OCI-LY7 (cell line): ENCODE results near the gene LYPLA2. TPM values are rescaled to one million over a fixed set of nuclear protein-coding genes. Genes with fewer than 3 reads are reported as not detected.
"Not testable (repeated sequence)": the region's sequence is repeated elsewhere in the genome, so short reads cannot be mapped to it uniquely, and the experiment has no call there.

ENCODE experiments used
- BruUV-seq: library from RNA; stranded (reverse); fragments of 400-500 nt; replicated peaks from 2 replicates; lab custom pipeline; 2021; lab: Mats Ljungman, UMichigan
- CTCF ChIA-PET: fragments of 300-600 bp; sonication (Branson Sonifier 250); formaldehyde crosslinking; loops from one replicate; lab custom pipeline; 2022; ENCODE audit warnings: antibody characterized with exemption; ENCODE audit not compliant: unreplicated experiment; lab: Charles Lee
- POLR2A ChIA-PET: fragments of 300-600 bp; sonication (Branson Sonifier 250); formaldehyde crosslinking; loops from one replicate; lab custom pipeline; 2022; ENCODE audit warnings: antibody characterized with exemption; lab: Charles Lee
- DNase-seq: peaks from one replicate; pipeline ENCODE4 v3.0.0-alpha.2; 2015; ENCODE audit warnings: low spot score
- H2AFZ ChIP-seq: fragments of 200-600 bp; sonication (generic), shearing (Covaris generic); 2 replicates; pipeline ENCODE4 v1.6.1; 2014; ENCODE audit warnings: mild to moderate bottlenecking, antibody characterized with exemption, low read length, moderate library complexity
- H3K27ac ChIP-seq: fragments of 200-600 bp; sonication (generic); 2 replicates; pipeline ENCODE4 v1.5.1; 2014; ENCODE audit warnings: mixed run types, low read depth, mild to moderate bottlenecking, moderate library complexity, low read length, inconsistent platforms; ENCODE audit not compliant: poor library complexity, severe bottlenecking
- H3K36me3 ChIP-seq: fragments of 200-600 bp; sonication (generic); 2 replicates; pipeline ENCODE4 v1.6.1; 2014; ENCODE audit warnings: mild to moderate bottlenecking, antibody characterized with exemption, low read length, moderate library complexity, mixed read lengths; ENCODE audit not compliant: insufficient read depth
- H3K4me1 ChIP-seq: fragments of 200-600 bp; sonication (generic); 2 replicates; pipeline ENCODE4 v1.5.1; 2014; ENCODE audit warnings: mild to moderate bottlenecking, low read length; ENCODE audit not compliant: insufficient read depth, poor library complexity, severe bottlenecking
- H3K4me2 ChIP-seq: fragments of 200-600 bp; sonication (generic); 2 replicates; pipeline ENCODE4 v1.6.1; 2014; ENCODE audit warnings: mild to moderate bottlenecking, low read length
- H3K4me3 ChIP-seq: fragments of 200-600 bp; sonication (generic); 2 replicates; pipeline ENCODE4 v1.5.1; 2014; ENCODE audit warnings: mild to moderate bottlenecking, low read depth, low read length; ENCODE audit not compliant: poor library complexity, severe bottlenecking
- H3K79me2 ChIP-seq: fragments of 200-600 bp; sonication (generic); 2 replicates; pipeline ENCODE4 v1.6.1; 2016; ENCODE audit warnings: low read depth, mild to moderate bottlenecking, low read length, moderate library complexity, mixed read lengths; ENCODE audit not compliant: insufficient read depth
- H3K9me2 ChIP-seq: fragments of 200-600 bp; sonication (generic); 2 replicates; pipeline ENCODE4 v1.6.1; 2016; ENCODE audit warnings: mild to moderate bottlenecking, low read length, mixed read lengths; ENCODE audit not compliant: insufficient read depth
- H3K9me3 ChIP-seq: fragments of 200-600 bp; sonication (generic); 2 replicates; pipeline ENCODE4 v1.6.1; 2014; ENCODE audit warnings: mild to moderate bottlenecking, mixed run types, low read length, mixed read lengths
- H4K20me1 ChIP-seq: fragments of 200-600 bp; sonication (generic); 2 replicates; pipeline ENCODE4 v1.6.1; 2014; ENCODE audit warnings: mild to moderate bottlenecking, antibody characterized with exemption, low read length, moderate library complexity, mixed read lengths; ENCODE audit not compliant: insufficient read depth
- EZH2phosphoT487 ChIP-seq: fragments of 200-600 bp; sonication (generic); IDR thresholded peaks from 2 replicates; pipeline ENCODE4 v1.6.1; 2018; ENCODE audit warnings: low read depth, borderline replicate concordance, mild to moderate bottlenecking, mixed run types, antibody characterized with exemption, low read length, moderate library complexity, mixed read lengths
- intact Hi-C: fragments of 100-400 bp; cut with micrococcal nuclease; formaldehyde crosslinking; loops from one replicate; pipeline ENCODE4 v1.10.0; 2022; ENCODE audit not compliant: unreplicated experiment
- total RNA-seq, 2 experiments: library from RNA; depleted of rRNA in 1 of 2; stranded (reverse); fragments of >200 nt in 1 of 2; shearing (Covaris generic) in 1 of 2; gene quantifications; 2 replicates each; pipeline ENCODE4 v1.2.3, GENCODE V29; 2014 to 2022
- TF ChIP-seq, protein P1 (sequence below): fragments of 200-600 bp; sonication (generic); conservative IDR thresholded peaks from 2 replicates; pipeline ENCODE4 v1.5.1; 2014; ENCODE audit warnings: mild to moderate bottlenecking, antibody characterized with exemption, low read length, moderate library complexity, mixed read lengths

The LYPLA2 gene
- total RNA-seq, 2 experiments from 2014 or later, result 68.3 to 91.2 TPM

DNA sequence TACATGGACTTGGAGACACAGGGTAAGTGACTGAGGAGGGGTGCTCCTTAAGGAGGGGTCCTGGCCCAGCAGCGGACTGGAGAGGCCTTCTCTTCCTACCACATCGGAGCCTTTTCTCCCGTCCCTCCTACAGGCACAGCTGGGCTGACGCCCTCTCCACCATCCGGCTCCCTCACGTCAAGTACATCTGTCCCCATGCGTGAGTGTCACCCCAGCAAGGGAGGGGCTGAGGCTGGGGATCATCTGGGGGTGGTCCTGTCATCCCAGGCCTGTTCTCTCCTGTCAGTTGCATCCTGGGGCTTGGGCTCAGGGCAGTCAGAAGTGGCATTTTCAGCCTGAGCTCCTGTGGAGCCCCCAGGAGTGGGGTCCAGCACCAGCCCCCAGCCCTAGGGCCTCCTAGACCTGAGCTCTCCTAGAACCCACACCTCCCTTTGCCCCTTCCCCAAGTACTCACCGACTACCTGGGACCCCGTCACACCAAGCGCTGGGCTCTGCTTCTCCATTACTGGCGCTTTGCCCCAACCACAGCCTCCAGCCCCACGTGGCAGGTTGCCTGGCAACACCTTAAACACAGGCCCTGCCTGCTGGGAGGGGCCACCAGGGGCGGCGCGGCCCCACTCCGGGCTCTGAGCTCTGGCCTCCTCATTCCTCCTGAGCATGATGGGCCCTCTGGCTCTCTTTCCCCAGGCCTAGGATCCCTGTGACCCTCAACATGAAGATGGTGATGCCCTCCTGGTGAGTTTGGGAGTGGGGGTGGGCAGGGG is 2.3 kb downstream of the LYPLA2 start:
- Histone ChIP-seq H3K9me2 (no peaks in the 10 kb centered on the region), H3K9me3 (no peaks in the 10 kb centered on the region), H3K4me1 (peaks cover 14% of the 10 kb centered on the region), H2AFZ (no peak overlapping the region), H4K20me1 (no peaks in the 10 kb centered on the region), H3K27ac (no peak overlapping the region), H3K79me2 (peaks cover 18% of the 10 kb centered on the region; the same call in 1 of the 2 replicates), H3K36me3 (peaks cover 49% of the 10 kb centered on the region), H3K4me3 (no peak overlapping the region), H3K4me2 (no peak overlapping the region; the same call in 1 of the 2 replicates)
- no peak for TF ChIP-seq EZH2phosphoT487
- TF ChIP-seq, protein P1, sequence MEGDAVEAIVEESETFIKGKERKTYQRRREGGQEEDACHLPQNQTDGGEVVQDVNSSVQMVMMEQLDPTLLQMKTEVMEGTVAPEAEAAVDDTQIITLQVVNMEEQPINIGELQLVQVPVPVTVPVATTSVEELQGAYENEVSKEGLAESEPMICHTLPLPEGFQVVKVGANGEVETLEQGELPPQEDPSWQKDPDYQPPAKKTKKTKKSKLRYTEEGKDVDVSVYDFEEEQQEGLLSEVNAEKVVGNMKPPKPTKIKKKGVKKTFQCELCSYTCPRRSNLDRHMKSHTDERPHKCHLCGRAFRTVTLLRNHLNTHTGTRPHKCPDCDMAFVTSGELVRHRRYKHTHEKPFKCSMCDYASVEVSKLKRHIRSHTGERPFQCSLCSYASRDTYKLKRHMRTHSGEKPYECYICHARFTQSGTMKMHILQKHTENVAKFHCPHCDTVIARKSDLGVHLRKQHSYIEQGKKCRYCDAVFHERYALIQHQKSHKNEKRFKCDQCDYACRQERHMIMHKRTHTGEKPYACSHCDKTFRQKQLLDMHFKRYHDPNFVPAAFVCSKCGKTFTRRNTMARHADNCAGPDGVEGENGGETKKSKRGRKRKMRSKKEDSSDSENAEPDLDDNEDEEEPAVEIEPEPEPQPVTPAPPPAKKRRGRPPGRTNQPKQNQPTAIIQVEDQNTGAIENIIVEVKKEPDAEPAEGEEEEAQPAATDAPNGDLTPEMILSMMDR, result no peak
- intact Hi-C loops, result no loop called here
- no TSS peak for BruUV-seq
- DNase-seq, result no peak
- POLR2A ChIA-PET, result interaction anchor here (0.8 kb wide), 1 partner anchor 22 kb away, joined by 3 read pairs; no protein-coding TSS in a partner anchor
- CTCF ChIA-PET, result no interaction called here

DNA sequence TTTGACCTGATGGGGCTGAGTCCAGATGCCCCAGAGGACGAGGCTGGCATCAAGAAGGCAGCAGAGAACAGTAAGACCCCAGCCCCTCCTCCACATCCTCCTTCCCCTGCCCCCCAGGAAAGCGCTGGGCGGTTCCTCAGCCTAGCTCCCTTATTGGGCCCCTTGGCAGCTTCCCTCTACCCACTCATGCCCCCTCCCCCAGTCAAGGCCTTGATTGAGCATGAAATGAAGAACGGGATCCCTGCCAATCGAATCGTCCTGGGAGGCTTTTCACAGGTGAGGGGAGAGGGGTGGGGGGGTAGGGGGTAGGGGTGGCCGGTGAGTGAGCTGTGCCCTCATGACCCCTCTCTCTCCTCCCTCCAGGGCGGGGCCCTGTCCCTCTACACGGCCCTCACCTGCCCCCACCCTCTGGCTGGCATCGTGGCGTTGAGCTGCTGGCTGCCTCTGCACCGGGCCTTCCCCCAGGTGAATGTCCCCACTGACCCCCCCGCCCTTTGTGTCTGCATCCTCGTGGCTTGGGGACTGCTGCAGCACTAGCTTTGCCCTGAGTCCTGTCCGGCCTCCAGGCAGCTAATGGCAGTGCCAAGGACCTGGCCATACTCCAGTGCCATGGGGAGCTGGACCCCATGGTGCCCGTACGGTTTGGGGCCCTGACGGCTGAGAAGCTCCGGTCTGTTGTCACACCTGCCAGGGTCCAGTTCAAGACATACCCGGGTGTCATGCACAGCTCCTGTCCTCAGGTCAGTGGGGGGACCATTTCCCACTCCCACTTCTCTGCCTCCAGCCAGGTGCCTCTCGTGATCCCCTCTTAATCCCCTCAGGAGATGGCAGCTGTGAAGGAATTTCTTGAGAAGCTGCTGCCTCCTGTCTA is 3.2 kb downstream of the LYPLA2 start:
- Histone ChIP-seq H2AFZ (no peak overlapping the region), H4K20me1 (no peaks in the 10 kb centered on the region), H3K79me2 (peaks cover 18% of the 10 kb centered on the region; the same call in 1 of the 2 replicates), H3K9me3 (no peaks in the 10 kb centered on the region), H3K36me3 (peaks cover 47% of the 10 kb centered on the region), H3K27ac (no peak overlapping the region), H3K4me3 (no peak overlapping the region), H3K4me2 (no peak overlapping the region), H3K9me2 (no peaks in the 10 kb centered on the region), H3K4me1 (peaks cover 16% of the 10 kb centered on the region)
- DNase-seq, result no peak
- ChIA-PET POLR2A (interaction anchor here (0.5 to 0.8 kb wide), 2 partner anchors 23 to 644 kb away, joined by 3 to 5 read pairs; no protein-coding TSS in a partner anchor), CTCF (no interaction called here)
- intact Hi-C loops, result no loop called here
- BruUV-seq, result no TSS peak
- TF ChIP-seq EZH2phosphoT487, result no peak

- ChIA-PET CTCF (interaction anchor here (0.5 kb wide), 1 partner anchor 199 kb away, joined by 9 read pairs; no protein-coding TSS in a partner anchor), POLR2A (interaction anchor here (0.5 kb wide), 1 partner anchor 645 kb away, joined by 5 read pairs; no protein-coding TSS in a partner anchor)
- Histone ChIP-seq H3K4me1 (peaks cover 22% of the 10 kb centered on the region), H3K79me2 (peaks cover 18% of the 10 kb centered on the region; the same call in 1 of the 2 replicates), H3K36me3 (peaks cover 44% of the 10 kb centered on the region)
- H3K27ac ChIP-seq, H2AFZ ChIP-seq, intact Hi-C loops, DNase-seq, H3K9me3 ChIP-seq, H4K20me1 ChIP-seq, H3K4me2 ChIP-seq, H3K4me3 ChIP-seq, H3K9me2 ChIP-seq: not testable (repeated sequence)
- TSS peak; percentile 69 for BruUV-seq
Observed at GRCh38 chr1:23794732-23795182, 3.8 kb downstream of the LYPLA2 start.
